HEK293 (cell line): Measurements from ENCODE around the gene TSPAN17.

Experiments
- CTCF ChIA-PET: fragments of 350-600 bp; formaldehyde crosslinking; extraction: SDS; loops from one replicate; lab custom pipeline; 2021; ENCODE audit warnings: antibody characterized with exemption; lab: Yijun Ruan, JAX
- POLR2A ChIA-PET: fragments of 300-600 bp; formaldehyde crosslinking; extraction: SDS; loops from one replicate; lab custom pipeline; 2020; ENCODE audit warnings: antibody characterized with exemption, inconsistent platforms; lab: Yijun Ruan, JAX
- H3K27ac ChIP-seq: fragments of 200-500 bp; sonication (Bioruptor generic); 2 replicates; pipeline ENCODE4 v1.5.1; 2014; ENCODE audit warnings: low read depth, low read length, control low read depth, inconsistent platforms; ENCODE audit errors: extremely low read depth
- H3K36me3 ChIP-seq, 2 experiments: fragments of 200-500 bp in 1 of 2; sonication (Bioruptor generic) in 1 of 2; 1 replicate in 1 of 2; 2 replicates in 1 of 2; pipeline ENCODE4 v1.5.1; 2014 to 2017; ENCODE audit warnings: inconsistent platforms in 2 of 2, low read length in 2 of 2; ENCODE audit not compliant: control insufficient read depth in 2 of 2, insufficient read depth in 1 of 2
- H3K4me1 ChIP-seq: fragments of 200-500 bp; sonication (Bioruptor generic); 2 replicates; pipeline ENCODE4 v1.5.1; 2014; ENCODE audit warnings: mild to moderate bottlenecking, low read length, inconsistent platforms; ENCODE audit not compliant: control insufficient read depth, insufficient read depth
- H3K4me3 ChIP-seq: 2 replicates; pipeline ENCODE4 v1.5.1; 2011; ENCODE audit warnings: low read depth, mild to moderate bottlenecking, control low read depth, low read length, moderate library complexity
- H3K9me3 ChIP-seq: fragments of 200-500 bp; sonication (Bioruptor generic); 2 replicates; pipeline ENCODE4 v1.5.1; 2014; ENCODE audit warnings: low read depth, low read length, inconsistent platforms; ENCODE audit not compliant: control insufficient read depth, insufficient read depth
- AEBP2 ChIP-seq: fragments of 450-650 bp; formaldehyde crosslinking; IDR thresholded peaks from 2 replicates; pipeline ENCODE4 v1.5.1; 2016; ENCODE audit warnings: missing biosample characterization, missing genetic modification characterization, borderline replicate concordance
- FEZF1 ChIP-seq: fragments of 450-650 bp; formaldehyde crosslinking; IDR thresholded peaks from 2 replicates; pipeline ENCODE4 v1.5.1; 2016; ENCODE audit warnings: missing biosample characterization, missing genetic modification characterization
- GFI1B ChIP-seq: fragments of 450-650 bp; formaldehyde crosslinking; IDR thresholded peaks from 2 replicates; pipeline ENCODE4 v1.5.1; 2016; ENCODE audit warnings: missing biosample characterization, missing genetic modification characterization
- IKZF3 ChIP-seq: fragments of 450-650 bp; IDR thresholded peaks from 2 replicates; pipeline ENCODE4 v1.5.0; 2018; ENCODE audit warnings: missing biosample characterization, mild to moderate bottlenecking, missing genetic modification characterization, moderate library complexity
- INSM2 ChIP-seq: fragments of 450-650 bp; formaldehyde crosslinking; IDR thresholded peaks from 2 replicates; pipeline ENCODE4 v1.5.1; 2016; ENCODE audit warnings: missing biosample characterization, missing genetic modification characterization
- KLF1 ChIP-seq: fragments of 450-650 bp; formaldehyde crosslinking; IDR thresholded peaks from 2 replicates; pipeline ENCODE4 v1.5.1; 2016; ENCODE audit warnings: missing biosample characterization, missing genetic modification characterization
- OVOL3 ChIP-seq: fragments of 450-650 bp; formaldehyde crosslinking; IDR thresholded peaks from 2 replicates; pipeline ENCODE4 v1.5.1; 2016; ENCODE audit warnings: missing biosample characterization, missing genetic modification characterization
- SETDB1 ChIP-seq: IDR thresholded peaks from one replicate; pipeline ENCODE4 v1.6.1; 2017; ENCODE audit warnings: mild to moderate bottlenecking, low read length, moderate library complexity, mixed read lengths; ENCODE audit not compliant: insufficient read length
- ZBTB17 ChIP-seq: fragments of 450-650 bp; formaldehyde crosslinking; IDR thresholded peaks from 2 replicates; pipeline ENCODE4 v1.5.1; 2016; ENCODE audit warnings: missing biosample characterization, missing genetic modification characterization
- ZNF10 ChIP-seq: fragments of 450-650 bp; formaldehyde crosslinking; IDR thresholded peaks from 2 replicates; pipeline ENCODE4 v1.5.1; 2017; ENCODE audit warnings: missing biosample characterization, missing genetic modification characterization
- ZNF114 ChIP-seq: fragments of 450-650 bp; formaldehyde crosslinking; IDR thresholded peaks from 2 replicates; pipeline ENCODE4 v1.5.0; 2017; ENCODE audit warnings: missing biosample characterization, missing genetic modification characterization
- ZNF138 ChIP-seq: fragments of 450-650 bp; formaldehyde crosslinking; IDR thresholded peaks from 2 replicates; pipeline ENCODE4 v1.5.1; 2016; ENCODE audit warnings: missing biosample characterization, missing genetic modification characterization, borderline replicate concordance
- ZNF18 ChIP-seq: fragments of 450-650 bp; formaldehyde crosslinking; IDR thresholded peaks from 2 replicates; pipeline ENCODE4 v1.5.1; 2016; ENCODE audit warnings: missing biosample characterization, missing genetic modification characterization
- ZNF221 ChIP-seq: fragments of 450-650 bp; formaldehyde crosslinking; IDR thresholded peaks from 2 replicates; pipeline ENCODE4 v1.5.1; 2017; ENCODE audit warnings: missing biosample characterization, missing genetic modification characterization, borderline replicate concordance
- ZNF280D ChIP-seq: fragments of 450-650 bp; formaldehyde crosslinking; IDR thresholded peaks from 2 replicates; pipeline ENCODE4 v1.5.1; 2016; ENCODE audit warnings: missing biosample characterization, missing genetic modification characterization
- ZNF292 ChIP-seq: fragments of 450-650 bp; formaldehyde crosslinking; IDR thresholded peaks from 2 replicates; pipeline ENCODE4 v1.5.1; 2016; ENCODE audit warnings: low read depth, missing biosample characterization, missing genetic modification characterization, borderline replicate concordance
- ZNF324 ChIP-seq: fragments of 450-650 bp; formaldehyde crosslinking; IDR thresholded peaks from 2 replicates; pipeline ENCODE4 v1.5.1; 2016; ENCODE audit warnings: missing biosample characterization, missing genetic modification characterization
- ZNF354C ChIP-seq: fragments of 450-650 bp; formaldehyde crosslinking; IDR thresholded peaks from 2 replicates; pipeline ENCODE4 v1.5.1; 2016; ENCODE audit warnings: missing biosample characterization, missing genetic modification characterization, low read depth, borderline replicate concordance
- ZNF37A ChIP-seq: fragments of 450-650 bp; IDR thresholded peaks from 2 replicates; pipeline ENCODE4 v1.5.1; 2018; ENCODE audit warnings: missing biosample characterization, missing genetic modification characterization
- ZNF433 ChIP-seq: fragments of 450-650 bp; formaldehyde crosslinking; IDR thresholded peaks from 2 replicates; pipeline ENCODE4 v1.5.1; 2016; ENCODE audit warnings: missing biosample characterization, missing genetic modification characterization, low read depth
- ZNF549 ChIP-seq: fragments of 450-650 bp; IDR thresholded peaks from 2 replicates; pipeline ENCODE4 v1.5.1; 2018; ENCODE audit warnings: missing biosample characterization, missing genetic modification characterization, mild to moderate bottlenecking, inconsistent platforms, moderate library complexity
- ZNF555 ChIP-seq: fragments of 450-650 bp; formaldehyde crosslinking; conservative IDR thresholded peaks from 2 replicates; pipeline ENCODE4 v1.5.1; 2017; ENCODE audit warnings: missing biosample characterization, mild to moderate bottlenecking, missing genetic modification characterization, inconsistent platforms
- ZNF654 ChIP-seq: fragments of 450-650 bp; formaldehyde crosslinking; IDR thresholded peaks from 2 replicates; pipeline ENCODE4 v1.5.1; 2016; ENCODE audit warnings: low read depth, missing biosample characterization, missing genetic modification characterization
- ZNF677 ChIP-seq: fragments of 450-650 bp; IDR thresholded peaks from 2 replicates; pipeline ENCODE4 v1.5.0; 2018; ENCODE audit warnings: missing biosample characterization, mild to moderate bottlenecking, missing genetic modification characterization, moderate library complexity
- ZNF747 ChIP-seq: fragments of 450-650 bp; formaldehyde crosslinking; IDR thresholded peaks from 2 replicates; pipeline ENCODE4 v1.5.1; 2016; ENCODE audit warnings: missing biosample characterization, missing genetic modification characterization
- ZSCAN30 ChIP-seq: fragments of 450-650 bp; IDR thresholded peaks from 2 replicates; pipeline ENCODE4 v1.5.1; 2018; ENCODE audit warnings: missing biosample characterization, mild to moderate bottlenecking, missing genetic modification characterization, moderate library complexity

Gene TSPAN17

GRCh38 chr5:176654856-176655255 lies 7.6 kb downstream of the TSPAN17 start (continued):
- TF ChIP-seq ZNF221 (tag by site-specific recombination) (no peak), ZNF37A (no peak), ZNF354C (tag by site-specific recombination) (no peak), FEZF1 (no peak), ZBTB17 (tag by site-specific recombination) (no peak), ZNF10 (tag by site-specific recombination) (no peak), OVOL3 (tag by site-specific recombination) (no peak), ZNF138 (tag by site-specific recombination) (no peak), ZNF324 (tag by site-specific recombination) (no peak), ZNF747 (tag by site-specific recombination) (no peak)

- CTCF ChIA-PET = interaction anchor here (0.6 to 1.9 kb wide), 3 partner anchors 114 to 457 kb away, joined by 3 to 10 read pairs (median 3); no protein-coding TSS in a partner anchor
- Histone ChIP-seq H3K9me3 (no peaks in the 10 kb centered on the region), H3K4me1 (no peaks in the 10 kb centered on the region), H3K4me3 (no peak overlapping the region), H3K36me3 (peaks cover 4 to 16% of the 10 kb centered on the region in 2 experiments; a peak in 2 of 3 replicates), H3K27ac (no peak overlapping the region)
- no peak for TF ChIP-seq SETDB1
- no peak for TF ChIP-seq GFI1B
- no peak for TF ChIP-seq ZNF549 (tag by site-specific recombination)
- no peak for TF ChIP-seq ZNF114 (tag by site-specific recombination)
- TF ChIP-seq ZNF280D (tag by site-specific recombination) = no peak
- no peak for TF ChIP-seq ZNF292 (tag by site-specific recombination)
- POLR2A ChIA-PET = interaction anchor here (0.7 kb wide), 1 partner anchor 14 kb away, joined by 3 read pairs; no protein-coding TSS in a partner anchor
Observed at GRCh38 chr5:176656467-176656990, 9.2 kb downstream of the TSPAN17 start.

- H3K4me1 ChIP-seq = no peaks in the 10 kb centered on the region
- ChIA-PET POLR2A (no interaction called here), CTCF (interaction anchor here (0.6 to 3.7 kb wide), 30 partner anchors 9 to 1907 kb away, joined by 3 to 26 read pairs (median 3); partner anchors contain the start of genes CLTB and SNCB)
- no peaks in the 10 kb centered on the region for H3K9me3 ChIP-seq
- peaks cover 4 to 13% of the 10 kb centered on the region in 2 experiments; a peak in 2 of 3 replicates for H3K36me3 ChIP-seq
- no peak overlapping the region for H3K27ac ChIP-seq
- no peak overlapping the region for H3K4me3 ChIP-seq
- TF ChIP-seq ZNF677 (tag by site-specific recombination) (no peak), ZSCAN30 (0 out of 2 replicates have a peak, but pooled peaks have one; percentile 9), INSM2 (no peak), ZNF433 (tag by site-specific recombination) (no peak), ZNF138 (tag by site-specific recombination) (no peak), IKZF3 (tag by site-specific recombination) (peak; percentile 54; the same call in 1 of the 2 replicates), ZNF324 (tag by site-specific recombination) (no peak), AEBP2 (tag by site-specific recombination) (no peak), ZNF555 (tag by site-specific recombination) (no peak), ZNF654 (peak; percentile 88), KLF1 (tag by site-specific recombination) (no peak), ZNF18 (tag by site-specific recombination) (no peak)
Observed at GRCh38 chr5:176658007-176658599, 10.8 kb downstream of the TSPAN17 start.
